ENCODE measurements around the gene MARCO.
"Not testable (repeated sequence)": the region's sequence is repeated elsewhere in the genome, so short reads cannot be mapped to it uniquely, and the experiment has no call there.

Gene MARCO

GRCh38 chr2:119008108-119008507, 66.1 kb downstream of the MARCO start:
- no peak for ATAC-seq

DNA sequence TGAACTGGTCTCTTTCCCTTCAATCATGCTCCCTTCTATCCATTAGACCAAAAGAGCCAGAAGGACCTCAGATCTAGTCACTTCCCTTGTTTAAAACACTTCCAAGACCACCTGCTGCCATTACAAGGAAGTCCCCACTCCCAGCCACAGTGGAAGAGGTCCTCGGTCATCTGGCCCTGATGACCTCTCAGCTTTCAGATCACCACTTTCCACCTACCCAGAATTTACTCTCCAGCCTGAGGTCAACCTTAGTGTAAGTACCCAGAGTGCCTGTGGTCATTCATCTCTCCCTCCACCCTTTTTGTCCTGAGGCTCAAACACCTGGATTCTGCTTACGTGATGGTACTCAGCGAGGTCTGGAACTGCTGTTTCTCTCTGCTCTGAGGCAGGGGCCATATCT, 67.1 kb downstream of the MARCO start:
- ATAC-seq, result no peak

GRCh38 chr2:119010336-119010735, 68.3 kb downstream of the MARCO start:
- no peak for ATAC-seq

DNA sequence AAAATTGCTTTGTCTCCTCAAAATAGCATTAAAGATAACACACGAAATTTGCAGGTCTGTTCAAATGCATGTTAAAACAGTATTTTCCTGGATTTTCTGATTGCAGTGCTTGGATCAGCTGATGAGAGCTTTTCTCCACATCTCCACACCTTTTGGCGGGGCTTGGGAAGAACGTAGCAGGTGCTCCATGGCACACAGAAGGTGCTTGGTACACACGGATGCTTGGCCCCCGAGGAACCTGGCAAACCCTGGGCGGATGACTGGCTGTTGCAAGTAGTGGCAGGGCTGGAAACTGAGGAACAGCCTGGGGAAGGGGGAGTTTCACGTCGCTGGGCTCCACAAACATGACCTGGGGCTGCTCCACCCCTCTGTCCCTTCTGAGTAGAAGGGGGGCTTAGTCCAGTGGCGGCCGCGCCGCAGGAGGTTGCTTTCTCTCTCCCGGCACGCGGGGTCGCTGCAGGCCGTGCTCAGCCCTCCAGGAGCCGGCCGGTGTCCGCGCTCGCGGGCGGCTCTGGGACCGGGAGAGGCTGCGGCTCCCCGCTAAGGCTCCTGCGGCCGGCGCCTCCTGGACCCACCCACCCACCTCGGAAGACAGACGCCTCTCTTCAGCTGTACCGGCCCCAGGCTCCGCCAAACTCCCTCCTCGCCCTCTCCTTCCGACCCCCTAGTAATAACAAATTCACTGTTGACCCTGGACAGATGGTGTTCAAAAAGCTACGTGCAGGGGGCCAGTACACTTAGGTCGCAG, 69.3 kb downstream of the MARCO start:
- ATAC-seq, result no peak

GRCh38 chr2:119011910-119012209, 69.9 kb downstream of the MARCO start:
- ATAC-seq, result no peak

- no peak for ATAC-seq
Observed at GRCh38 chr2:119012345-119013301, 70.6 kb downstream of the MARCO start.

DNA sequence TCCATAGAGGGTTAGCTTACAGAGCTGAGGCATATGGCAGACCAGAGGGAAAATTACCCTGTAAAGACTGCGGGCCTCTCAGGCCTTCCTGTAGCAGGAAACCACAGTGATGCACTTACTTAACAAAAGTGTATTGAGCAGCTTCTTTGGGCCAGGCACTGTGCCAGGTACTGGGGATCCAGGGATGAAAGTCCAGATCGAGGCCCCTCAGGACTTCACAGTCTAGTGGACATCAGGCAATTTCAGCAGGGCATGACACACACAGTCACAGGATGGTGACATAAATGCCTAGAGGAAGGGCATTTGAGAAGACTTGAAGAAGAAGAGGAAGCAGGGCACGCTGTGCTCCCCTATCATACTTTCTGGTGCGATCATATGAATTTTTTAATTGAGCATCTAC, 71.7 kb downstream of the MARCO start:
- ATAC-seq, result no peak

DNA sequence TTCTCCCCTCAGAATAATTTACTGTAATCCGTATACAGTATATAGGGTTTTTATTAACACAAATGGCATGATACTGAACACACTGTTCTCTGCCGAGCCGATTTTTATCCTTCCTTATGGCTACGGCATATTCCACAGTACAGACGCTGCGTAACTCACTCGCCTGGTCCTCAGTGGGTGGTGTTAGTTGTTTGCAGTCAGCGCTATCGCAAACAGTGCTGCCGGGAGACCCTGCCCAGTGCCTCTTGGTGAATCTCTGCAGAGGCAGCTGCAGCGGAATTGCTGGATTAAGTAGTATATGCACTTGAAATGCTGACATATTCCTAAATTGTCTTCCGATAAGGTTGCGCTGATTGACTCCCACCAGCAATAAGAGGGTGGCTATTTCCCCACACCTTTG, 73.9 kb downstream of the MARCO start:
- no peak for ATAC-seq

DNA sequence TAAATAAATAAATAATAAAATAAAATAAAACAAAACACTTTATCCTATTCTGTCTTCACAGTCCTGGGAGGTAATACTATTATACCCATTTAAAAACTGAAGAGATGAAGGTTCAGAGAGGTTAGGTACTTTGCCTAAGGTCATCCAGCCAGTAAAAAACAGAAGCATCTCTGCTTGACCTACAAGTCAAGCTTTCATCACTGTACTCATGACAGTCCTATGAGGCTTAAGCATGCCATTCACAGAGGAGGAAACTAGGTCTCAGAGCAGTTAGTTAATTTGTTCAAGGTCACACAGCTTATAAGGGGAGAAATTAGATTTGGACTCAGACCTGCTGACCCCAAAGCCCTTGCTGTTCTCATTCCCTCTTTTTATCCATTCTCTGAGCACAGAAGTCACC, 77.5 kb downstream of the MARCO start:
- no peak for ATAC-seq

DNA sequence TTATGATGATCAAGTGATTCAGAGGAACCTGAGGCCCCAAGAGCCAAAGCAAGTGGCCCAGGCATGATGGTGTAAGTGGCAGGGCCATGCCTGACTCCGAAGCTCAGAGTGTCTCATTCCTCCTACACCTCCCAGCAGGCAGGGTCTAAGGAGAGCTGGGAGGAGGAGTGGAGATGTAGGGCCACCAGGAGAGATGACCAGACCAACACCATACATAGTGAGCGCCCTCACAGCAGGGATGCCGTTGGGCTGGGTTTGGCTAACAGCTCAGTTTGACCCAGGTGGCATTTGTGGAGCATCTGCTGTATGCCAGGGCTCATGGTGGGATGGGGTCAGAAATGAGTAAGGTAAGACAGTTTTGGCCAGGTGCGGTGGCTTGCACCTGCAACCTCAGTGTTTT, 80.7 kb downstream of the MARCO start:
- peak in 1 of 2 donors; percentile 7 for ATAC-seq

DNA sequence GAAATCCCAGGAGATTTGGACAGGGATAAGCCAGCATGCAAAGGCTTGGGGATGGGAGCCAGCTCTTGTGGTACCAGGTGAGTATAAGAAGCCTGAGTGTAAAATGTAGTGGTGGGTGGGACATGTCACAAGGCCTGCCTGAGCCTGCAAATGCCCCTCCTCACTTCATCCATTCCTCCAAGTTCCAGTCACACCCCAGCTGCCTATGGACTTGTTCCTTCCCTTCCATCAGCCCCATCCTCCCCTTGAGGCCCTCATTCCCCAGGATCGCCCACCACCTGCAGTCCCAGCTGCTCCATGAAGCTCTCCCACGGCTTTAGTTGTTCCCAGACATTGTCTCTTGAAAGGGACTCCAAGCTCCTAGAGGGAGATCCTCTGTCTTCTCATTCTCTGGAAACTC, 81.5 kb downstream of the MARCO start:
- no peak for ATAC-seq

DNA sequence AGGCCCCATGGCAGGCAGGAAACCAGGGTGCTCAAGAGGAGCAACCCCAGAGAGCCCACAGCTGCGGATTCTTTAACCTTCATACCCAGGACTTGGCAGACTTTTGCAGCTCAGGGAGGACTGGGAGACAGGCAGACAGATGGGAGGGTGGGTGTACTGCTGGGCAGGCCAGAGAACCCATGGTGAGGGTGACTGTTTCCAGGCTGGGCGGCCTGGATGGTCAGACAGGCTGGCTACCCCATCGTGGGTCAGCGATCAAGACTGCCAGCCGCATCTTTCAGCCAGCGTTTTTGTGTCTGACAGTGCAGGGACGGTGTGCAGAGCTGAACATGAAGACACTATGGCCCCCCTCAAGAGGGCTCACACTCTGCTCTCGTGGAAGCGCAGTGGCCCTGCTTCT, 82.2 kb downstream of the MARCO start:
- no peak for ATAC-seq

- no peak for ATAC-seq
Observed at GRCh38 chr2:119024568-119024967, 82.6 kb downstream of the MARCO start.

DNA sequence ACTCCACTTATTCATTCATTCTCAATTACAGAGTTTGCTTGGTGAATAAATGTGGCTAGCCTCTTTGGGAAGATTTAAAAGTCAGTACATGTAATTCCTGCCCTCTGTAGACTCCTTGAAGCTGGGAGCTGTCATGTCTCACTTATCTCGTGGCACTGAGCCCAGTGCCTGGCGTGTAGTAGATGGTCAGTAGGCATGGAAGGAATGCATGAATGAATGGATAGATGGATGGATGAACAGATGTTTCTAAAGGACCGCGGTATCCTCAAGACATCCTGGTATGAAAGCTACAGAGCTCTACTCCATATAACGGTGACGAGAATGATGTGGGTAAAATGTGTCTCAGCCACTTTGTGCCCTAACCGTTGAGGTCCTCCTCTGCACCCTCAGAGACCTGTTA, 83.0 kb downstream of the MARCO start:
- ATAC-seq, result no peak

GRCh38 chr2:119025762-119026351, 83.9 kb downstream of the MARCO start:
- no peak for ATAC-seq

- no peak for ATAC-seq
Observed at GRCh38 chr2:119026890-119027289, 84.9 kb downstream of the MARCO start.

DNA sequence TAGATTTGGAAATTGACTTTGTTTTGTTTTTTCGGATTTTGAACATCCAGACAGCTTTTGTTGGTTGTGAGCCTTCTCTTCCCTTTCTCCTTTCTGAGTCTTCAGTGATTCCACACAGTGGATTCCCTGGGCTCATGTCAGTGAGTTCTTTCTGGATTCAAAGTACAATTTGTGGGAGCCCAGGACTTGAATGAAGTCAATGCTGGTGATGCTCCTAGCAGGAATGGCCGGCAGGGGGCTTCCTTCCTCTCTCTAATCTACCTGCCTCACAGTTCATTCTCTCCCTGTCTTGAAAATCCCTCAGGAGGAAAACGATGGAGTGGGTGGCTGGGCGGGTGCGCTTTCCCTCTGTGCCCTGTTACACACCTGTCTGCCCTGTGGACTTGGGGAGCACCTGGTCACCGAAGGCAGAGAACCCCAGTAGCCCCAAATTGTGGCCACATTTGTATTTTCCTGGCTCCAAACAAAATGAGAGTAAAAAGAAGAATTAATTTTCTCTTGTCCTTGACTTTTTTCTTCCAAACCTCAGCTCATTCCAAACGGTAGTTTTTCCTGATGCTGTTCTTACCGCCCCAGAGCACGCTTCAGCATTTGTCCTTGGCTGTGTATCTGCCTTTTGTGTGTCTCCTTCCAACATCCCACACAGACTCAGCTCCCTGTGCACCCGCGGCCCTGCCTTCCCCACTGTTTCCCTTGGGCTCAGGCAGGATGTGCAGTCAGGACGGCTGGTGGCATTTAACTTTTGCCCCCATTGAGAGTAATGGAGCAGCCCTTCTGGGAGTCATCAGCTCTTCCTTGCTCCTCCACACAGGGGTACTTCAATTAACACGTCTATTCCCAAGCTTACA, 86.6 kb downstream of the MARCO start:
- ATAC-seq, result no peak

GRCh38 chr2:119029297-119029696, 87.3 kb downstream of the MARCO start:
- no peak for ATAC-seq

DNA sequence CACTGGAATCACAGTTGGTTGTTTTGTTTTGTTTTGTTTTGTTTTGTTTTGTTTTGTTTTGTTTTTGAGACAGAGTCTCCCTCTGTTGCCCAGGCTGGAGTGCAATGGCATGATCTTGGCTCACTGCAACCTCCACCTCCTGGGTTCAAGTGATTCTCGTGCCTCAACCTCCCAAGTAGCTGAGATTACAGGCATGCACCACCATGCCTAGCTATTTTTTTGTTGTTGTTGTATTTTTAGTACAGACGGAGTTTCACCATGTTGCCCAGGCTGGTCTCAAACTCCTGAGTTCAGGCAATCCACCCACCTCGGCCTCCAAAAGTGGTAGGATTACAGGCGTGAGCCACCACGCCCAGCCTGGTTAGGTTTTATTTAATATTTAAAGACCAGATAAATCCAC, 95.9 kb downstream of the MARCO start:
- ATAC-seq, result not testable (repeated sequence)

- ATAC-seq, result no peak
Observed at GRCh38 chr2:119040730-119041129, 98.7 kb downstream of the MARCO start.
